BE2C (cell line): ENCODE measurements around the gene CNKSR3. TPM values are rescaled to one million over a fixed set of nuclear protein-coding genes. Genes with fewer than 3 reads are reported as not detected.
A peak's percentile ranks its signal among the peaks of the same experiment; 100 is the strongest.

Experiments used
- DNase-seq: peaks from one replicate; pipeline ENCODE4 v3.0.0-alpha.2; 2020
- H3K27me3 ChIP-seq: fragments of 250-450 bp; sonication (Bioruptor Pico); 2 replicates; pipeline ENCODE4 v1.5.1; 2020; ENCODE audit warnings: mild to moderate bottlenecking
- H3K36me3 ChIP-seq: fragments of 250-450 bp; sonication (Bioruptor Pico); 2 replicates; pipeline ENCODE4 v1.5.1; 2020; ENCODE audit warnings: mild to moderate bottlenecking
- H3K4me1 ChIP-seq: fragments of 250-450 bp; sonication (Bioruptor Pico); 2 replicates; pipeline ENCODE4 v1.5.1; 2020
- H3K4me3 ChIP-seq: 2 replicates; pipeline ENCODE4 v1.5.1; 2011; ENCODE audit warnings: low read depth, low read length
- H3K9me3 ChIP-seq: fragments of 250-450 bp; sonication (Bioruptor Pico); 2 replicates; pipeline ENCODE4 v1.5.1; 2020
- polyA plus RNA-seq: library from polyadenylated mRNA; unstranded; fragments of >200 nt; gene quantifications from one replicate; pipeline ENCODE4 v1.2.1, GENCODE V29; 2012; ENCODE audit warnings: low read depth, missing spikeins; ENCODE audit not compliant: insufficient read length, insufficient read depth
- TF ChIP-seq, protein P1 (sequence below): IDR thresholded peaks from 2 replicates; pipeline ENCODE4 v1.5.1; 2012; ENCODE audit warnings: mild to moderate bottlenecking, low read depth, low read length

Gene CNKSR3
- 11.5 TPM for polyA plus RNA-seq

DNA sequence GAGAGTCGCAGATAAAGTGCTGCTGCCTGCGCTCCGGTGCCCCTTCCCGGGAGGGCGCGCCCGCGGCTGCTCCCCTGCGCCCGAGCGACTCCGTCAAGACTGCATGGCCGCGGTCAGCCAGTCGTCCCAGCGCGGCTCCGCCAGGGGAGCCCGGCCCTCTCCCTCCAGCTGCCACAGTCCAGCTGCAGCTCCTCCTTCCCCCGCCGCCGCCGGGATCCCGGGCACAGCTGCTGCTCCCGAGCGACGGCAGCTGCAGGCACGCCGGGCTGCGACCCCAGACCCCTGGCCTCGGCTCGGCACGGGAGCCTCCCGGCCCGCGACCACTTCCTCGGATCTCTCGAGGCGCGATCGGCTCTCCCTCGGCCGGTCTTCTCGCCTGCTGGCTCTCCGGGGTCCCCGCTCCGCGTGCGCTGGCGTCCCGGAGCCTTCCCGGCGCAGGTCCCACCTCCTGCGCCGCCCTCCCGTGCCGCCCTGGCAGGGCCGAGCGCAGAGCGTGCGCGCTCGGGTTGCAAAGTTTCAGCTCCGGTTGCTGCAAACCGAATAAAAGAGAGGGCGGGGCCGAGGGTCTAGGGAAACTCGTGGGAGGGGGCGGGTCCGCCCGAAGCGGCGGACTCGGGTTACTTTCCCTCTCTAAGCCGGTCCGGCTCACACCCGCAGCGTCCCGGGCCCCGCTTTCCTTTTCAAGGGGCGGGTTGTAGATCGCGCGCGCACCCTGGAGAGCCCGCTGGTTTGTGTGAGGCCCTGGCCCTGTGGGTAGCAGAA lies at the start of gene CNKSR3:
Gene CNKSR3, minus strand, starts transcription at position 542 of the 762 bp plus-strand sequence. CDS start 571 bp downstream, outside the sequence.
- peaks cover 5% of the 10 kb centered on the region; the same call in 1 of the 2 replicates for H3K4me1 ChIP-seq
- H3K36me3 ChIP-seq, result peaks cover 20% of the 10 kb centered on the region
- no peaks in the 10 kb centered on the region for H3K9me3 ChIP-seq
- DNase-seq, result peak; percentile 95
- peak within 1 kb of the TSS; percentile 82 for H3K4me3 ChIP-seq
- TF ChIP-seq, protein P1, sequence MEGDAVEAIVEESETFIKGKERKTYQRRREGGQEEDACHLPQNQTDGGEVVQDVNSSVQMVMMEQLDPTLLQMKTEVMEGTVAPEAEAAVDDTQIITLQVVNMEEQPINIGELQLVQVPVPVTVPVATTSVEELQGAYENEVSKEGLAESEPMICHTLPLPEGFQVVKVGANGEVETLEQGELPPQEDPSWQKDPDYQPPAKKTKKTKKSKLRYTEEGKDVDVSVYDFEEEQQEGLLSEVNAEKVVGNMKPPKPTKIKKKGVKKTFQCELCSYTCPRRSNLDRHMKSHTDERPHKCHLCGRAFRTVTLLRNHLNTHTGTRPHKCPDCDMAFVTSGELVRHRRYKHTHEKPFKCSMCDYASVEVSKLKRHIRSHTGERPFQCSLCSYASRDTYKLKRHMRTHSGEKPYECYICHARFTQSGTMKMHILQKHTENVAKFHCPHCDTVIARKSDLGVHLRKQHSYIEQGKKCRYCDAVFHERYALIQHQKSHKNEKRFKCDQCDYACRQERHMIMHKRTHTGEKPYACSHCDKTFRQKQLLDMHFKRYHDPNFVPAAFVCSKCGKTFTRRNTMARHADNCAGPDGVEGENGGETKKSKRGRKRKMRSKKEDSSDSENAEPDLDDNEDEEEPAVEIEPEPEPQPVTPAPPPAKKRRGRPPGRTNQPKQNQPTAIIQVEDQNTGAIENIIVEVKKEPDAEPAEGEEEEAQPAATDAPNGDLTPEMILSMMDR, result 0 out of 2 replicates have a peak, but pooled peaks have one; percentile 2
- no peaks in the 10 kb centered on the region for H3K27me3 ChIP-seq

DNA sequence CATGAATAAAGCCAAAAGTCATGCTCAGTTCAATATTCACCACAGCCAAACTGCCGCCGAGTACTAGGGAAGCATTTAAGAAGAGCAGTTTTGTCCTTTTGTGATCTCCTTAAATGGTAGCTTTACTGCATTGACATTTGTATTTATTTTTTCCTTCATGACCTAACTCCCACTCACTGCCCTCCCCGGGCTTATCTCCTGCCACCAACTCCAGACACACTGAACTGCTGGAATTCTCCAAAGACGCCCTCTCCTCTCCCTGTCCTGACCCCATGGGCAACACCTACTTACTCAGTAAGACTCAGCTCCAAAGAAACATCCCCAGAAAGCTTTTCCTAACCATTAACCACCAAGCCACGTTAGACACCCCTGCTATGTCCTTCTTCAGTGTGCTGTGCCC lies 48.5 kb upstream of the CNKSR3 start:
- no peak for DNase-seq
- TF ChIP-seq, protein P1, result no peak
- peaks cover 12% of the 10 kb centered on the region for H3K4me1 ChIP-seq
- H3K36me3 ChIP-seq, result no peaks in the 10 kb centered on the region
- no peak overlapping the region for H3K4me3 ChIP-seq
- no peaks in the 10 kb centered on the region; the same call in 1 of the 2 replicates for H3K9me3 ChIP-seq
- H3K27me3 ChIP-seq, result no peaks in the 10 kb centered on the region

DNA sequence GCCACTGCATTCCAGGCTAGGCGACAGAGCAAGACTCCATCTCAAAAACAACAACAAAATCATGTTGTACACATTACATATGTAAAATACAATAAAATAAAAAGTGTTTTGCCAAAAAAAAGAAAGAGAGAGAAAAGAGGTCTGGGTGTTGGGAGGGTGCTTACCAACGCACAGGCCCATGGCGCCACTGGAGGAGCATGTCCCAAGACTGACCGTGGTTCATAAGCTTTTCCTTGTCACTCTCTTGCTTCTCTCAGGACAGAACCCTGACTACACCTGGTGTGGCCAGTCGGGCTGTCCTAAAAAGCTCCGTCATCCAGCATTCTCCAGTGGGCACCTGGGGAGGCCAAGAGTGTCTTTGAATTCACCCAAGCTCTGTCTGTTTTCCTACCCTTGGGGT lies 48.0 kb upstream of the CNKSR3 start:
- TF ChIP-seq, protein P1, result no peak
- no peaks in the 10 kb centered on the region; the same call in 1 of the 2 replicates for H3K9me3 ChIP-seq
- H3K36me3 ChIP-seq, result no peaks in the 10 kb centered on the region
- DNase-seq, result no peak
- no peak overlapping the region for H3K4me3 ChIP-seq
- peaks cover 12% of the 10 kb centered on the region for H3K4me1 ChIP-seq
- no peaks in the 10 kb centered on the region for H3K27me3 ChIP-seq

DNA sequence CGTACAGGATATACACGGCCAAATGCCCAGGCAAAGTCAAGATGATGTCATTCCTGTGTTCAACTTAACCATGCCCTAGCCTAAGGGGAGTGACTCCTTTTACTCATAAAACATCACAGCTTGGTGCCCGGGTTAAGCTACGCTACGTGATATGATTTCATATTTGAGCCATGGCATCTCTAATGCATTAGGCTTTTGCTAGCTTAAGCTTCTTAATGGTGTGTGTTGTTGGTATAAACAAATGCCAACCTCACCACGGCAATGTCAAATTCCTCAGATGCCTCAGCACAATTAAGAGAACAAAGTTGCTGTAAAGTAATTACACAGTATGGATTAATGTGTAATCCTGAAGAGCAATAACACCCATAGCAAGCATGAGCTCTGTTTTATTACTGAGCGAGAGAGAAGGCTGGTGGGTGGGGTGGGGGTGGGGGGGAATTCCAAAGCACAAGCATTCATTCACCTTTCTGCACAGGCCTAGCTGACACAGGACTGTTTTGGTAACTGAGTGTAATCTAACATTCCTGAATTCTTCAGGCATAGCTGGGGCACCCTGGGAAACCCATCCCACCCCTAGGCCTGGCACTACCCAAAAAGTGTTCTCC lies 44.7 kb upstream of the CNKSR3 start:
- TF ChIP-seq, protein P1, result no peak
- no peak for DNase-seq
- Histone ChIP-seq H3K36me3 (no peaks in the 10 kb centered on the region), H3K4me1 (peaks cover under 1% of the 10 kb centered on the region; the same call in 1 of the 2 replicates), H3K27me3 (no peaks in the 10 kb centered on the region), H3K4me3 (no peak overlapping the region), H3K9me3 (no peaks in the 10 kb centered on the region; the same call in 1 of the 2 replicates)

DNA sequence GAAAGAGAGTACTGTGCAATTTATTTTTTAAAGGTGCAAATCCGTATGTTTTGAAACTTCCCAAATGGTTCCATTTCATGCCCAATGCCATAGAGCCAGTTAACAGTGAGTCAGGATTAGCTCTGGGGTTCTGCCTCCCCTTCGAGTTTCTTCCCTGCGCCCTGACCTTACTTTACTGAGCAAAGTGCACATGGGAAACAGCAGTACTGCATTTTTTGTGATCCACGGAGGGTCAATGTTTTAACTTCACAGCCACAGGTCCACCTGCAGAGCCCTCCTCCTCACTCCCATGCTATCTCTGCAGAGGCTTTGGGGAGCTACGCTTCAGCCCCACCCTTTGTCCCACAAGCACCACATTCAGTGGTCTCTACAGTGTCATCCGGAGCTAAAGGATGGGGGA lies 44.0 kb upstream of the CNKSR3 start:
- TF ChIP-seq, protein P1, result no peak
- no peaks in the 10 kb centered on the region; the same call in 1 of the 2 replicates for H3K9me3 ChIP-seq
- H3K4me1 ChIP-seq, result no peaks in the 10 kb centered on the region; the same call in 1 of the 2 replicates
- H3K36me3 ChIP-seq, result no peaks in the 10 kb centered on the region
- no peaks in the 10 kb centered on the region for H3K27me3 ChIP-seq
- H3K4me3 ChIP-seq, result no peak overlapping the region
- DNase-seq, result no peak
